ENCODE measurements around the gene OBSCN. TPM values are rescaled to one million over a fixed set of nuclear protein-coding genes. Genes with fewer than 3 reads are reported as not detected.
"Not testable (repeated sequence)": the region's sequence is repeated elsewhere in the genome, so short reads cannot be mapped to it uniquely, and the experiment has no call there.

OBSCN gene
- total RNA-seq, 1 donor from 2014 or later, result 28.6 TPM

GRCh38 chr1:228240411-228241240, 32.8 kb downstream of the OBSCN start:
- H3K27ac ChIP-seq, result no peak overlapping the region
- H3K27me3 ChIP-seq, result no peaks in the 10 kb centered on the region
- peaks cover 0 to 9% of the 10 kb centered on the region in 2 donors for H3K36me3 ChIP-seq
- no peak overlapping the region for H3K4me3 ChIP-seq
- peaks cover 14 to 41% of the 10 kb centered on the region in 2 donors for H3K9me3 ChIP-seq
- TF ChIP-seq, protein P1, sequence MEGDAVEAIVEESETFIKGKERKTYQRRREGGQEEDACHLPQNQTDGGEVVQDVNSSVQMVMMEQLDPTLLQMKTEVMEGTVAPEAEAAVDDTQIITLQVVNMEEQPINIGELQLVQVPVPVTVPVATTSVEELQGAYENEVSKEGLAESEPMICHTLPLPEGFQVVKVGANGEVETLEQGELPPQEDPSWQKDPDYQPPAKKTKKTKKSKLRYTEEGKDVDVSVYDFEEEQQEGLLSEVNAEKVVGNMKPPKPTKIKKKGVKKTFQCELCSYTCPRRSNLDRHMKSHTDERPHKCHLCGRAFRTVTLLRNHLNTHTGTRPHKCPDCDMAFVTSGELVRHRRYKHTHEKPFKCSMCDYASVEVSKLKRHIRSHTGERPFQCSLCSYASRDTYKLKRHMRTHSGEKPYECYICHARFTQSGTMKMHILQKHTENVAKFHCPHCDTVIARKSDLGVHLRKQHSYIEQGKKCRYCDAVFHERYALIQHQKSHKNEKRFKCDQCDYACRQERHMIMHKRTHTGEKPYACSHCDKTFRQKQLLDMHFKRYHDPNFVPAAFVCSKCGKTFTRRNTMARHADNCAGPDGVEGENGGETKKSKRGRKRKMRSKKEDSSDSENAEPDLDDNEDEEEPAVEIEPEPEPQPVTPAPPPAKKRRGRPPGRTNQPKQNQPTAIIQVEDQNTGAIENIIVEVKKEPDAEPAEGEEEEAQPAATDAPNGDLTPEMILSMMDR (IDR thresholded peaks at IDR 0.05), result no peak
- H3K4me1 ChIP-seq, result no peaks in the 10 kb centered on the region
- no peak for DNase-seq (ENCODE audit: low spot score in 2 of 2)
- intact Hi-C loops (cut with DNase I), result no loop called here

DNA sequence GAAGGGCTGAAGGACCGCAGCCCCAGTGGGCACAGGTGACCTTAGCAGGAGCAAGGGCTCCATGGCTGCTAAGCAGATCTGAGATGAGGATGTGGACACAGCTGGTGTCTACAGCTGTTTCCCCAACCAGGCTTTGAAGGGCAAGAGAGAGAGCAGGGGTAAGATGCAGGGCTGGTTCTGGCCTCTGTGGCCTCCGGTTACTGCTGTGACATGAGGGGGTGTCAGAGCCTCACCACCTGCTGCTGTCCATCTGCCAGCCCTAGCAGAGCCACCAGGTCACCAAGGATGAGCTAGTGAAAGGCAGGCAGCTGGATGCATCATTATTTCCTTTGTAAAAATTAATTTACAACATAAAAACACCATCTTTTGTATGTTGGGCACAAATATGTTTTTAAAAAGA, 33.4 kb downstream of the OBSCN start:
- peaks cover 14 to 47% of the 10 kb centered on the region in 2 donors for H3K9me3 ChIP-seq
- no peaks in the 10 kb centered on the region for H3K27me3 ChIP-seq
- no peak for DNase-seq (ENCODE audit: low spot score in 2 of 2)
- TF ChIP-seq, protein P1 (IDR thresholded peaks at IDR 0.05), result no peak
- H3K4me3 ChIP-seq, result no peak overlapping the region
- intact Hi-C loops (cut with DNase I), result no loop called here
- no peak overlapping the region for H3K27ac ChIP-seq
- H3K4me1 ChIP-seq, result no peaks in the 10 kb centered on the region
- H3K36me3 ChIP-seq, result peaks cover 0 to 13% of the 10 kb centered on the region in 2 donors

DNA sequence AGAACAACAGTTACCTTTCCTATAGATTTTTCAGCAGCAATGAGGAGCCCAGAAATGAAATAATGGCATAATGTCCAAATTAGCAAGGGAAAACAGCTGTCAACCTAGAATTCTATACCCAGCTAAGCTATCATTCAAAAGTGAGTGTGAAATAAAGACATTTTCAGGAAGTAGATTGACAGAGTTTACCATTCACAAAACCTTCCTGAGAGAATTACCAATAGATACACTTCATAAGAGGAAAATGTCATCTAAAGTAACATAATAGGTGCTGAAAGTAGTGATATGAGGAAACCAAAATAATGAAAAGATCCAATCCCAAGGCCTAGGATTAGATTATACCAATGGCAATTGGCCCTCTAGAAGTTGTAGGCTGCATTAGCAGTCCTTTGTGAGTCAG, 34.6 kb downstream of the OBSCN start:
- Histone ChIP-seq H3K27me3 (no peaks in the 10 kb centered on the region), H3K4me1 (no peaks in the 10 kb centered on the region), H3K36me3 (peaks cover 0 to 17% of the 10 kb centered on the region in 2 donors), H3K9me3 (peaks cover 18 to 51% of the 10 kb centered on the region in 2 donors), H3K27ac (no peak overlapping the region), H3K4me3 (no peak overlapping the region)
- intact Hi-C loops (cut with DNase I), result no loop called here
- DNase-seq (ENCODE audit: low spot score in 2 of 2), result no peak
- TF ChIP-seq, protein P1 (IDR thresholded peaks at IDR 0.05), result no peak

- intact Hi-C loops (cut with DNase I), result no loop called here
- Histone ChIP-seq H3K9me3 (peaks cover 18 to 51% of the 10 kb centered on the region in 2 donors), H3K36me3 (peaks cover 0 to 17% of the 10 kb centered on the region in 2 donors)
These were observed 35.2 kb downstream of the OBSCN start for GRCh38 chr1:228243093-228243492.

GRCh38 chr1:228243989-228244388, 36.1 kb downstream of the OBSCN start:
- intact Hi-C loops (cut with DNase I); H3K4me1 ChIP-seq; H3K27ac ChIP-seq; H3K4me3 ChIP-seq; DNase-seq (ENCODE audit: low spot score in 2 of 2); H3K27me3 ChIP-seq: not testable (repeated sequence)
- peaks cover 0 to 17% of the 10 kb centered on the region in 2 donors for H3K36me3 ChIP-seq
- peaks cover 18 to 51% of the 10 kb centered on the region in 2 donors for H3K9me3 ChIP-seq

More at GRCh38 chr1:228243093-228243492, 35.2 kb downstream of the OBSCN start:
- H3K27ac ChIP-seq, result no peak overlapping the region
- TF ChIP-seq, protein P1 (IDR thresholded peaks at IDR 0.05), result no peak
- no peak overlapping the region for H3K4me3 ChIP-seq
- DNase-seq (ENCODE audit: low spot score in 2 of 2), result no peak
- no peaks in the 10 kb centered on the region for H3K4me1 ChIP-seq
- no peaks in the 10 kb centered on the region for H3K27me3 ChIP-seq

- H3K36me3 ChIP-seq, result peaks cover 0 to 17% of the 10 kb centered on the region in 2 donors
- H3K4me1 ChIP-seq, result no peaks in the 10 kb centered on the region
- no peak overlapping the region for H3K27ac ChIP-seq
- intact Hi-C loops (cut with DNase I), result no loop called here
- DNase-seq (ENCODE audit: low spot score in 2 of 2), result no peak
- H3K4me3 ChIP-seq, result no peak overlapping the region
- peaks cover 18 to 51% of the 10 kb centered on the region in 2 donors for H3K9me3 ChIP-seq
- TF ChIP-seq, protein P1 (IDR thresholded peaks at IDR 0.05), result no peak
- no peaks in the 10 kb centered on the region for H3K27me3 ChIP-seq
These were observed 37.3 kb downstream of the OBSCN start for GRCh38 chr1:228245111-228245510.
